GM12892 (cell line): ENCODE measurements around the gene EXOC4.
"Not testable (repeated sequence)": the region's sequence is repeated elsewhere in the genome, so short reads cannot be mapped to it uniquely, and the experiment has no call there.

Experiments used
- POLR2A ChIP-seq: IDR thresholded peaks from 2 replicates; pipeline ENCODE4 v1.6.1; 2011; ENCODE audit warnings: low read depth, low read length, control low read depth
- POLR2AphosphoS5 ChIP-seq: IDR thresholded peaks from 2 replicates; pipeline ENCODE4 v1.6.1; 2011; ENCODE audit warnings: low read depth, low read length, control low read depth

DNA sequence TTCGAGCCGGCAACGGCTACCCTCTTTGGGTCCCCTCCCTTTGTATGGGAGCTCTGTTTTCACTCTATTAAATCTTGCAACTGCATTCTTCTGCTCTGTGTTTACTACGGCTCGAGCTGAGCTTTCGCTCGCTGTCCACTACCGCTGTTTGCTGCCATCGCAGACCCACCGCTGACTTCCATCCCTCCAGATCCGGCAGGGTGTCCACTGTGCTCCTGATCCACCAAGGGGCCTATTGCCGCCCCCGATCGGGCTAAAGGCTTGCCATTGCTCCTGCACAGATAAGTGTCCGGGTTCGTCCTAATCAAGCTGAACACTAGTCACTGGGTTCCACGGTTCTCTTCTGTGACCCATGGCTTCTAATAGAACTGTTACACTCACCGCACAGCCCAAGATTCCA is 653.7 kb downstream of the EXOC4 start:
- TF ChIP-seq POLR2A, POLR2AphosphoS5: not testable (repeated sequence)
